Fibroblast of lung (primary cell): ENCODE data around the gene DCTN2.

Source experiments
- CTCF ChIP-seq, 2 donors: IDR thresholded peaks in 1 of 2; conservative IDR thresholded peaks in 1 of 2; 1 replicate in 1 of 2; 2 replicates in 1 of 2; pipeline ENCODE4 v1.5.1; 2011 to 2012; ENCODE audit warnings: low read length in 2 of 2, control low read depth in 1 of 2, inconsistent platforms in 1 of 2, low read depth in 1 of 2, mild to moderate bottlenecking in 1 of 2
- EZH2 ChIP-seq: IDR thresholded peaks from 2 replicates; pipeline ENCODE4 v1.5.1; 2012; ENCODE audit warnings: low read length, control low read depth, mild to moderate bottlenecking; ENCODE audit errors: missing control alignments

- no peak for TF ChIP-seq CTCF (conservative IDR thresholded peaks at IDR 0.05 in 1 of 2, IDR thresholded peaks at IDR 0.05 in 1 of 2; ENCODE audit: low read depth in 1 of 2, low read length in 2 of 2)
- no peak for TF ChIP-seq EZH2
These were observed 35.8 kb downstream of the DCTN2 start for GRCh38 chr12:57511161-57511560.
